ENCODE data around the gene MYBPH.

Gene MYBPH

DNA sequence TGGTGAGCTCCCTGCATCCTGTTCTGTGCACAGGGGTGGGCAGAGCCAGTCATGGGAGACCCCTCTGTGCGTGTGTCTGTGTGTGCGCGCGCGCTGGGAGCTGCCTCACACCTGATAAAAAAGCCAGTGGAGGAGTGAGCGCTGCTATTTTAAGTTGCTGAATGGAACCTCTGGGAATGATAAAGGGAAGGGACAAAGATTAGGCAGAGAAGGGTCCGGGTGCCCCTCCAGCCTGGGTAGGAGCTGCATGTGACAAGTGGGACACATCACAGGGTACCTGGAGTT lies 47.3 kb downstream of the MYBPH start:
- Histone ChIP-seq H3K27me3 (ENCODE audit: insufficient read depth, low read depth) (peaks cover 54% of the 10 kb centered on the region), H2AFZ (ENCODE audit: low read depth) (peak overlapping the region; percentile 53; the same call in 1 of the 2 replicates), H3K4me3 (IDR thresholded peaks at IDR 0.05; ENCODE audit: insufficient read depth, low read depth, low read length) (peak overlapping the region; percentile 53), H3K4me1 (ENCODE audit: low read depth, poor library complexity, severe bottlenecking) (no peaks in the 10 kb centered on the region), H3K27ac (no peak overlapping the region), H3K79me2 (ENCODE audit: insufficient read depth, low read depth) (no peaks in the 10 kb centered on the region), H3K36me3 (ENCODE audit: insufficient read depth) (no peaks in the 10 kb centered on the region), H4K20me1 (ENCODE audit: insufficient read depth) (no peaks in the 10 kb centered on the region), H3K9ac (no peak overlapping the region), H3K4me2 (peak overlapping the region; percentile 24; the same call in 1 of the 2 replicates)
- TF ChIP-seq, protein P1, sequence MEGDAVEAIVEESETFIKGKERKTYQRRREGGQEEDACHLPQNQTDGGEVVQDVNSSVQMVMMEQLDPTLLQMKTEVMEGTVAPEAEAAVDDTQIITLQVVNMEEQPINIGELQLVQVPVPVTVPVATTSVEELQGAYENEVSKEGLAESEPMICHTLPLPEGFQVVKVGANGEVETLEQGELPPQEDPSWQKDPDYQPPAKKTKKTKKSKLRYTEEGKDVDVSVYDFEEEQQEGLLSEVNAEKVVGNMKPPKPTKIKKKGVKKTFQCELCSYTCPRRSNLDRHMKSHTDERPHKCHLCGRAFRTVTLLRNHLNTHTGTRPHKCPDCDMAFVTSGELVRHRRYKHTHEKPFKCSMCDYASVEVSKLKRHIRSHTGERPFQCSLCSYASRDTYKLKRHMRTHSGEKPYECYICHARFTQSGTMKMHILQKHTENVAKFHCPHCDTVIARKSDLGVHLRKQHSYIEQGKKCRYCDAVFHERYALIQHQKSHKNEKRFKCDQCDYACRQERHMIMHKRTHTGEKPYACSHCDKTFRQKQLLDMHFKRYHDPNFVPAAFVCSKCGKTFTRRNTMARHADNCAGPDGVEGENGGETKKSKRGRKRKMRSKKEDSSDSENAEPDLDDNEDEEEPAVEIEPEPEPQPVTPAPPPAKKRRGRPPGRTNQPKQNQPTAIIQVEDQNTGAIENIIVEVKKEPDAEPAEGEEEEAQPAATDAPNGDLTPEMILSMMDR (conservative IDR thresholded peaks at IDR 0.05; ENCODE audit: low read depth, low read length), result no peak

DNA sequence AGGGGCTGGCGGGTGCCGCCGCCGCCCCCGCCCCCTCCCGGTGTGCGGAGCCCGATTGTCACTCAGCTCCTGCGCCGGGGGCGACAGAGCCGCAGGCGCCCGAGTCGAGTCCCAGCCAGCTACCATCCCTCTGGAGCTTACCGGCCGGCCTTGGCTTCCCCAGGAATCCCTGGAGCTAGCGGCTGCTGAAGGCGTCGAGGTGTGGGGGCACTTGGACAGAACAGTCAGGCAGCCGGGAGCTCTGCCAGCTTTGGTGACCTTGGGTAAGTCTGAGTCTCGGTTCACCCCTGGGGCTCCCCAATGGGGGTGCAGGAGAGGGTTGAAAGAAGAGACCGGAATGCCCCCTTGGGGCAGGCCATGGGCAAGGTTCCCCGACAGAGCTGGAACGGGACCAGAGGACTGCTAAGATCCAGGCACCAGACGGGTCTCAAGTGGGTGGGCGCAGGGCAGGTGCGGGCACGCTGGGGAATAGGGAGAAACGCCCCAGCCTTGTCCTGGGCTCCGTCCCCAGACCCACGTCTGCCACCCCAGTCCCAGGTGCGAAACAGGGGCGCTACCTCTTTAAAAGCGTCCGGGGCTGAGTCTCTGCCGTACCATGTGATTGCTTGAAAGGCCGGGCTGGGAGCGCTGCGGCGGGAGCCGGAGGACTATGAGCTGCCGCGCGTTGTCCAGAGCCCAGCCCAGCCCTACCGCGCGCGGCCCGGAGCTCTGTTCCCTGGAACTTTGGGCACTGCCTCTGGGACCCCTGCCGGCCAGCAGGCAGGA lies 47.8 kb downstream of the MYBPH start, which contains the start of gene ADORA1:
Gene ADORA1, plus strand, starts transcription at position 61 of the 765 bp plus-strand sequence. CDS start 1,116 bp downstream, outside the sequence.
- TF ChIP-seq, protein P1 (conservative IDR thresholded peaks at IDR 0.05; ENCODE audit: low read depth, low read length), result no peak
- H3K4me3 ChIP-seq (IDR thresholded peaks at IDR 0.05; ENCODE audit: insufficient read depth, low read depth, low read length), result peak within 1 kb of the TSS; percentile 53
- peaks cover 54% of the 10 kb centered on the region for H3K27me3 ChIP-seq (ENCODE audit: insufficient read depth, low read depth)
- H3K4me2 ChIP-seq, result peak within 1 kb of the TSS; percentile 24; the same call in 1 of the 2 replicates
- H3K27ac ChIP-seq, result no peak within 1 kb of the TSS
- H4K20me1 ChIP-seq (ENCODE audit: insufficient read depth), result no peaks in the 10 kb centered on the region
- H2AFZ ChIP-seq (ENCODE audit: low read depth), result peak within 1 kb of the TSS; percentile 53; the same call in 1 of the 2 replicates
- H3K9ac ChIP-seq, result no peak within 1 kb of the TSS
- H3K36me3 ChIP-seq (ENCODE audit: insufficient read depth), result no peaks in the 10 kb centered on the region
- H3K79me2 ChIP-seq (ENCODE audit: insufficient read depth, low read depth), result no peaks in the 10 kb centered on the region
- H3K4me1 ChIP-seq (ENCODE audit: low read depth, poor library complexity, severe bottlenecking), result no peaks in the 10 kb centered on the region

DNA sequence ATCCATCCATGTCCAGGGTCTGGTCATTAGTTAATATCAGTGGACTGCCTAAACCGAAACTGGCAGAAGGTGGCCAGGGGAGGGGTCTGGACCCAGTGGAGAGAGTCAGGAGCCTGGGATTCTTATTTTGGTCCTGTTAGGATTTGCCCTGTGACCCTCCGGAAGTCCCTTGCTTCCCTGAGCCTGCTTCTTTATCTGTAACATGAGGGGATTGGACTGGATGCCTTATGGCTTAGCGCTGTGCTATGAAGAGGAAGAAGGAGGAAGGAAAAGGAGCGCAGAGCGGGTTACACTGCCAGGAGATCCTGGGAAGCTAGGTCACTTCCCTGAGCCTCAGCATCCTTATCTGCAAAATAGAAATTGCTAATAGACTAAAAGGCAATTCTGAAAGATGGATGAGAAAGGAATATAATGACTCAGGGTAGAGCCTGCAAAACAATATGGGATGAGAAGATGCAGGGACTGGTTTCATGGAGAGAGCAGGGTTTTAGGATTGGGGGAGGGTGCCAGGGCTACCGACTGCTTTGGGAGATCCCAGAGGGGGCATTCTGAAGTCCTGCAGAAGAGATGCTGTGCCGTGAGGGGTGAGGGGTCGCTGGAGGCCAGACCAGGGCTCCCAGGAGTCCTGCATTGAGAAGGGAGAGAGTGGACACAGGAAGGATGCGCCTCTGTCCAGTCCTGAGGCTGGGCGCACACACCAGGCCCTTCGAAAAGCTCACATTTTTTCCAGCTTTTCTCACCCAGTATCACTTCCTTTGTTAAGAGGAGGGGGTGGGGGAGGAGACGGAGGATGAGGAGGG lies 48.6 kb downstream of the MYBPH start:
- TF ChIP-seq, protein P1 (conservative IDR thresholded peaks at IDR 0.05; ENCODE audit: low read depth, low read length), result no peak; the same call in 1 of the 2 replicates
- H3K27me3 ChIP-seq (ENCODE audit: insufficient read depth, low read depth), result peaks cover 55% of the 10 kb centered on the region
- no peak overlapping the region for H3K9ac ChIP-seq
- no peaks in the 10 kb centered on the region for H4K20me1 ChIP-seq (ENCODE audit: insufficient read depth)
- H3K4me1 ChIP-seq (ENCODE audit: low read depth, poor library complexity, severe bottlenecking), result no peaks in the 10 kb centered on the region
- no peaks in the 10 kb centered on the region for H3K79me2 ChIP-seq (ENCODE audit: insufficient read depth, low read depth)
- H3K27ac ChIP-seq, result no peak overlapping the region
- H3K4me3 ChIP-seq (IDR thresholded peaks at IDR 0.05; ENCODE audit: insufficient read depth, low read depth, low read length), result peak overlapping the region; percentile 53
- no peaks in the 10 kb centered on the region for H3K36me3 ChIP-seq (ENCODE audit: insufficient read depth)
- H2AFZ ChIP-seq (ENCODE audit: low read depth), result no peak overlapping the region
- H3K4me2 ChIP-seq, result no peak overlapping the region

DNA sequence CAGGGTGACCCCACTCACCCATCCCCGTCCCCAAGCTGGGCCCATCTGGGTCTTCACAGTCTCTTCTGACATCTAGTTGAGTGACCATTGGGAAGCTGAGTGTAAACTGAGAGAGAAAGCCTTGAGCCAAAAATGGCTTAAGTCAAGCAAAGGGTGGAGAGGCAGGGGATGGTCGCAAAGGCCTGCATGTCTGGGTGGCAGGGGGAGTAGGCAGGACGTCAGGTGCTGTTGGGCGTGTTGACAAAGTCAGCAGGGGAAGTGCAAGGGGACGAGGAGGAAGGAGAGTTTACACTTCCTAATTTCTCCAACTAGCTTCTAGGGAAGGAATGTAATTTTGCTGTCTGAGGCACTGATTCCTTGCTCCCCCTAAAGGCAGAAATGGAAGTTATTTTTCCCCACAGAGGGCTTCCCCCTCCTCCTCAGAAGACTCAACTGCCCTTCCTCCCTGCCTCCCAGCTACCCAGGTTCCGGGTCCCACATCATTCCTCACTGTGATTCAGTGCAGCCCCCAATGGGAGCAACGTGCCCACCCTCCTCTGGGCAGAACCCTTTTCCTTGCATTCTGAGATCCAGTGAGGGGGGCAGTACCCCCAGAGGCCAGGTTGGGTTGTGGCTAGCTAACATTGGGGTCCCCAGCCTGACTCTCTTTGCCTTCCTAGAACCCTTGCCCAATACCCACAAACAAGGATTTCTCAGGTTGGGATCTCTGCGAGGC lies 49.3 kb downstream of the MYBPH start:
- H4K20me1 ChIP-seq (ENCODE audit: insufficient read depth), result no peaks in the 10 kb centered on the region
- H3K27me3 ChIP-seq (ENCODE audit: insufficient read depth, low read depth), result peaks cover 60% of the 10 kb centered on the region
- H3K79me2 ChIP-seq (ENCODE audit: insufficient read depth, low read depth), result no peaks in the 10 kb centered on the region
- no peak overlapping the region for H3K9ac ChIP-seq
- H3K27ac ChIP-seq, result no peak overlapping the region
- H3K4me3 ChIP-seq (IDR thresholded peaks at IDR 0.05; ENCODE audit: insufficient read depth, low read depth, low read length), result no peak overlapping the region
- no peaks in the 10 kb centered on the region for H3K4me1 ChIP-seq (ENCODE audit: low read depth, poor library complexity, severe bottlenecking)
- TF ChIP-seq, protein P1 (conservative IDR thresholded peaks at IDR 0.05; ENCODE audit: low read depth, low read length), result peak; percentile 27
- no peak overlapping the region for H2AFZ ChIP-seq (ENCODE audit: low read depth)
- H3K36me3 ChIP-seq (ENCODE audit: insufficient read depth), result no peaks in the 10 kb centered on the region
- H3K4me2 ChIP-seq, result no peak overlapping the region
